ENCODE data around the gene PPP2R3B. TPM values are rescaled to one million over a fixed set of nuclear protein-coding genes. Genes with fewer than 3 reads are reported as not detected.

Gene PPP2R3B
- total RNA-seq, 1 experiment from 2014 or later: 19.1 TPM

DNA sequence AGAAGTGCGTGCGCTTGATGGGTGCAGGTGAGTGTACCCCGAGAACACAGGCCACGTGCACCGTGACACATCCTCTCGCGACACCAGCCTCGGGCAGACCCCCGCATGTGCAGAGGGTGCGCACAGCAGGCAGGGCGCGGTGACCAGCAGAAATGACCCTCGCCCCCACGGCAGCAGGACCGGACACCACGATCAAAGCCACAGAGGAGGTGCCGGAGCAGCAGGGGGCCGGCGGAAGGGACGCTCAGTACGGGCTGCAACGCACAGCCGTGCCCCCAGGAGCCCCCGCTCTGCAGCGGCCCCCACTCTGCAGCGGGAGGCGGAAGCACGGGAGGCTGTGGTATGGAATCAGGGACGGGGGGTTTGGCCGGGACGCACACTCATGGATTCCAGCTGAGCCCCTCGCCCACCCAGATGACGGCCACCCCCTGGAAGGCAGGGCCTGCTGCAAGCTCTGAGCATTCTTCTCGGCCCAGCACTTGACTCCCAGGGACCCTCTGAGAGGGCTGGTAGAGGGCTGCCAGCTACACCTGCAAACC lies 17.1 kb downstream of the PPP2R3B start:
- ChIA-PET POLR2A (no interaction called here), RAD21 (ENCODE audit: low non-redundant PET in 1 of 2, low total read pairs in 2 of 2, uncharacterized antibody in 2 of 2, unreplicated experiment in 2 of 2) (no interaction called here), CTCF (no interaction called here)
- intact Hi-C loops (cut with micrococcal nuclease): no loop called here
- Histone ChIP-seq H3K4me3 (replicated peaks in 1 of 2; ENCODE audit: low read depth in 1 of 2, low read length in 2 of 2) (no peak overlapping the region), H3K9me2 (ENCODE audit: insufficient read depth) (no peaks in the 10 kb centered on the region), H3K27ac (ENCODE audit: low read depth, low read length) (no peak overlapping the region), H3K9ac (ENCODE audit: low read length) (no peak overlapping the region), H3K79me2 (ENCODE audit: insufficient read depth, low read length) (no peaks in the 10 kb centered on the region), H3K4me2 (ENCODE audit: low read length) (no peak overlapping the region), H4K20me1 (ENCODE audit: insufficient read depth) (no peaks in the 10 kb centered on the region), H3K36me3 (ENCODE audit: control insufficient read depth in 1 of 2, insufficient read depth in 2 of 2, low read length in 2 of 2) (no peaks in the 10 kb centered on the region), H3K9me3 (ENCODE audit: control insufficient read depth in 1 of 2, insufficient read depth in 1 of 2, low read depth in 1 of 2, low read length in 2 of 2) (no peaks in the 10 kb centered on the region), H3K27me3 (ENCODE audit: insufficient read depth, low read length) (no peaks in the 10 kb centered on the region), H2AFZ (ENCODE audit: low read depth, low read length, poor library complexity, severe bottlenecking) (no peak overlapping the region), H3K4me1 (ENCODE audit: control insufficient read depth in 1 of 2, insufficient read depth in 2 of 2, low read length in 2 of 2) (peaks cover 0 to 5% of the 10 kb centered on the region in 2 experiments; a peak in 1 of 4 replicates)
- TF ChIP-seq POLR2AphosphoS5 (IDR thresholded peaks at IDR 0.05; ENCODE audit: low read depth, low read length) (no peak), MAX (IDR thresholded peaks at IDR 0.05) (no peak), REST (IDR thresholded peaks at IDR 0.05; ENCODE audit: low read depth) (no peak), SIN3A (IDR thresholded peaks at IDR 0.05; ENCODE audit: low read depth) (no peak), ZNF274 (IDR thresholded peaks at IDR 0.05; ENCODE audit: low read depth, low read length) (no peak), EZH2phosphoT487 (IDR thresholded peaks at IDR 0.05; ENCODE audit: borderline replicate concordance) (no peak), POLR2A (IDR thresholded peaks at IDR 0.05; ENCODE audit: borderline replicate concordance, extremely low read depth, insufficient read depth, insufficient read length) (no peak), ZFX (IDR thresholded peaks at IDR 0.05) (no peak), JUND (IDR thresholded peaks at IDR 0.05) (no peak), CEBPB (IDR thresholded peaks at IDR 0.05; ENCODE audit: low read depth) (no peak)
- TF ChIP-seq, protein P1, sequence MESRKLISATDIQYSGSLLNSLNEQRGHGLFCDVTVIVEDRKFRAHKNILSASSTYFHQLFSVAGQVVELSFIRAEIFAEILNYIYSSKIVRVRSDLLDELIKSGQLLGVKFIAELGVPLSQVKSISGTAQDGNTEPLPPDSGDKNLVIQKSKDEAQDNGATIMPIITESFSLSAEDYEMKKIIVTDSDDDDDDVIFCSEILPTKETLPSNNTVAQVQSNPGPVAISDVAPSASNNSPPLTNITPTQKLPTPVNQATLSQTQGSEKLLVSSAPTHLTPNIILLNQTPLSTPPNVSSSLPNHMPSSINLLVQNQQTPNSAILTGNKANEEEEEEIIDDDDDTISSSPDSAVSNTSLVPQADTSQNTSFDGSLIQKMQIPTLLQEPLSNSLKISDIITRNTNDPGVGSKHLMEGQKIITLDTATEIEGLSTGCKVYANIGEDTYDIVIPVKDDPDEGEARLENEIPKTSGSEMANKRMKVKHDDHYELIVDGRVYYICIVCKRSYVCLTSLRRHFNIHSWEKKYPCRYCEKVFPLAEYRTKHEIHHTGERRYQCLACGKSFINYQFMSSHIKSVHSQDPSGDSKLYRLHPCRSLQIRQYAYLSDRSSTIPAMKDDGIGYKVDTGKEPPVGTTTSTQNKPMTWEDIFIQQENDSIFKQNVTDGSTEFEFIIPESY (IDR thresholded peaks at IDR 0.05; ENCODE audit: extremely low read depth, insufficient replicate concordance, low read length): no peak
- TF ChIP-seq, protein P2, sequence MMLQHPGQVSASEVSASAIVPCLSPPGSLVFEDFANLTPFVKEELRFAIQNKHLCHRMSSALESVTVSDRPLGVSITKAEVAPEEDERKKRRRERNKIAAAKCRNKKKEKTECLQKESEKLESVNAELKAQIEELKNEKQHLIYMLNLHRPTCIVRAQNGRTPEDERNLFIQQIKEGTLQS (IDR thresholded peaks at IDR 0.05): no peak
- no TSS peak for BruUV-seq (replicated peaks)
- DNase-seq (ENCODE audit: low read depth, low spot score): no peak
- ATAC-seq: no peak

Measured in HCT116 (cell line).